Activated B cell treated with CpG ODN at 0.5 μM for 24 hours (primary cell): ENCODE results near the gene MAP3K20. TPM values are rescaled to one million over a fixed set of nuclear protein-coding genes. Genes with fewer than 3 reads are reported as not detected.

Experiments
- ATAC-seq: fragments of 200-7000 bp; cut with Tn5 transposase; one replicate; pipeline ENCODE4 v1.10.0; 2021; ENCODE audit warnings: low read depth, mild to moderate bottlenecking, moderate library complexity
- CTCF ChIA-PET: fragments of 350-600 bp; sonication (Branson Sonifier 250); formaldehyde crosslinking; loops from one replicate; lab custom pipeline; 2021; ENCODE audit warnings: antibody characterized with exemption; lab: Charles Lee
- POLR2A ChIA-PET: fragments of 350-600 bp; sonication (Branson Sonifier 250); formaldehyde crosslinking; loops from one replicate; lab custom pipeline; 2021; ENCODE audit warnings: antibody characterized with exemption; lab: Charles Lee
- DNase-seq: peaks from one replicate; pipeline ENCODE4 v3.0.0; 2022
- H3K27ac Mint-ChIP-seq: one replicate; pipeline ENCODE4 v1.8.0; 2020; ENCODE audit warnings: mixed read lengths
- H3K27me3 Mint-ChIP-seq: one replicate; pipeline ENCODE4 v1.8.0; 2021; ENCODE audit warnings: mixed read lengths
- H3K36me3 Mint-ChIP-seq: one replicate; pipeline ENCODE4 v1.8.0; 2021; ENCODE audit warnings: low read depth, mixed read lengths
- H3K4me1 Mint-ChIP-seq: one replicate; pipeline ENCODE4 v1.8.0; 2021; ENCODE audit warnings: mixed read lengths
- H3K4me3 Mint-ChIP-seq: one replicate; pipeline ENCODE4 v1.8.0; 2020; ENCODE audit warnings: mild to moderate bottlenecking, mixed read lengths
- H3K9me3 Mint-ChIP-seq: one replicate; pipeline ENCODE4 v1.8.0; 2020; ENCODE audit warnings: mixed read lengths
- intact Hi-C: fragments of 100-400 bp; cut with micrococcal nuclease; formaldehyde crosslinking; loops from one replicate; pipeline ENCODE4 v1.15.1; 2024
- total RNA-seq: library from RNA; stranded (reverse); gene quantifications from 2 replicates; pipeline ENCODE4 v1.2.3, GENCODE V29; 2022
- TF ChIP-seq, protein P1 (sequence below): fragments of 200-600 bp; IDR thresholded peaks from one replicate; pipeline ENCODE4 v1.8.0; 2022; ENCODE audit warnings: antibody characterized with exemption, mild to moderate bottlenecking

MAP3K20 gene
- total RNA-seq, 1 donor from 2014 or later, result 8.7 TPM

DNA sequence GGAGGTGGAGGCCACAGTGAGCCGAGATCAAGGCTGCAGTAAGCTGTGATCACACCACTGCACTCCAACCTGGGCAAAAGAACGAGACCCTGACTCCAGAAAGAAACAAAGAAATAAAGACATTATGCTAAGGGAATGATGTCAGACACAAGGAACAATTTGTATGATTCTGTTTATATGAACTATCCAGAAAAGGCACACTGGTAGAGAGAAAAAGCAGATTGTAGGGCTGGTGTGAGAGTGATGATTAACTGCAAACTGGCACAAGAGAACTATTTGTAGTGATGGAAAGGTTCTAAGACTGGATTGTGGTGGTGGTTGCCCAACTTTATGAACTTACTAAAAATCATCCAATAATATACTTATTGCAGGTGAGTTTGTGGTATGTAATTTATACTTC lies 106.3 kb downstream of the MAP3K20 start:
- CTCF ChIA-PET, result no interaction called here

DNA sequence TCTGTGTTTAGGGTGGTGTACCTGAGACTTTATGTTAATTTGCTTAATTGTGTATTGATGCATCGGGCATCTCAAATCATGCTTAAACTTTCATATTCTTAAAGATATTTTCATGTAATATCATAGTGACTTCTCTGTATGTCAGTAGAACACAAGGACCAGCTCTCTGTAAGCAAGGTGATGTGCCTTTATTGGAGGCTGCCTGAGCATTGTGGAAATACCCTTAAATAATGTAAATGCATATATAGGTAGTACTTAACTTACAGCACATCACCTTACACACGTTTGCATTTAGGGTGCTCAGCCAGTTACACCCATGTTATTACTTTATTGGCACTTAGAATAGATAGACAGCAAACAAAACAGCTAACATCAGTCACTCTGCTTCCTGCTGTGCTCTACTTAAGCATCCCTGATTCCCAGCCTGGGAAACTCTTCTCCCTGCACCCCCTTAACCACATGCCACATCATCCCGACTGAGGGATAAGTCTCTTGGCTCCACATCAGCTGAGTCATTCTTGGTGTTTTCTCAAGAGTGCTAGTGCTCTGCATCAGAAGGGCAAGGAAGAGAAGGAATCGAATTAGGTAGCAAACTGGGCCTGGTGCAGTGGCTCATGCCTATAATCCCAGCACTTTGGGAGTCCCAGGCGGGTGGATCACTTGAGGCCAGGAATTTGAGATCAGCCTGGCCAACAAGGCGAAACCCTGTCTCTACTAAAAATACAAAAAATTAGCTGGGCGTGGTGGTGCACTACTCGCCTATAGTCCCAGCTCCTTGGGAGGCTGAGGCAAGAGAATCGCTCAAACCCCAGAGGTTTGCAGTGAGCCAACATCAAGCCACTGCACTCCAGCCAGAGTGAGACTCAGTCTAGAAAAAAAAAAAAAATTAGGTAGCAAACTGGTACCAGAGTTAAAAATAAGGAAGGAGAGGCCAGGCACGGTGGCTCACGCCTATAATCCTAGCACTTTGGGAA lies 108.7 kb downstream of the MAP3K20 start:
- POLR2A ChIA-PET, result interaction anchor here (0.5 kb wide), 1 partner anchor 903 kb away, joined by 3 read pairs; no protein-coding TSS in a partner anchor
- no peak overlapping the region for H3K27ac Mint-ChIP-seq

More for the DNA sequence above, 106.3 kb downstream of the MAP3K20 start:
- H3K9me3 Mint-ChIP-seq, result peaks cover 4% of the 10 kb centered on the region
- ATAC-seq (no peak), DNase-seq (no peak)
- no peaks in the 10 kb centered on the region for H3K27me3 Mint-ChIP-seq
- H3K27ac Mint-ChIP-seq, result no peak overlapping the region
- H3K4me3 Mint-ChIP-seq, result no peak overlapping the region
- no peaks in the 10 kb centered on the region for H3K36me3 Mint-ChIP-seq
- TF ChIP-seq, protein P1, sequence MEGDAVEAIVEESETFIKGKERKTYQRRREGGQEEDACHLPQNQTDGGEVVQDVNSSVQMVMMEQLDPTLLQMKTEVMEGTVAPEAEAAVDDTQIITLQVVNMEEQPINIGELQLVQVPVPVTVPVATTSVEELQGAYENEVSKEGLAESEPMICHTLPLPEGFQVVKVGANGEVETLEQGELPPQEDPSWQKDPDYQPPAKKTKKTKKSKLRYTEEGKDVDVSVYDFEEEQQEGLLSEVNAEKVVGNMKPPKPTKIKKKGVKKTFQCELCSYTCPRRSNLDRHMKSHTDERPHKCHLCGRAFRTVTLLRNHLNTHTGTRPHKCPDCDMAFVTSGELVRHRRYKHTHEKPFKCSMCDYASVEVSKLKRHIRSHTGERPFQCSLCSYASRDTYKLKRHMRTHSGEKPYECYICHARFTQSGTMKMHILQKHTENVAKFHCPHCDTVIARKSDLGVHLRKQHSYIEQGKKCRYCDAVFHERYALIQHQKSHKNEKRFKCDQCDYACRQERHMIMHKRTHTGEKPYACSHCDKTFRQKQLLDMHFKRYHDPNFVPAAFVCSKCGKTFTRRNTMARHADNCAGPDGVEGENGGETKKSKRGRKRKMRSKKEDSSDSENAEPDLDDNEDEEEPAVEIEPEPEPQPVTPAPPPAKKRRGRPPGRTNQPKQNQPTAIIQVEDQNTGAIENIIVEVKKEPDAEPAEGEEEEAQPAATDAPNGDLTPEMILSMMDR, result no peak
- H3K4me1 Mint-ChIP-seq, result no peaks in the 10 kb centered on the region
- POLR2A ChIA-PET, result interaction anchor here (0.6 kb wide), 1 partner anchor 984 kb away, joined by 6 read pairs; no protein-coding TSS in a partner anchor
- intact Hi-C loops, result no loop called here

DNA sequence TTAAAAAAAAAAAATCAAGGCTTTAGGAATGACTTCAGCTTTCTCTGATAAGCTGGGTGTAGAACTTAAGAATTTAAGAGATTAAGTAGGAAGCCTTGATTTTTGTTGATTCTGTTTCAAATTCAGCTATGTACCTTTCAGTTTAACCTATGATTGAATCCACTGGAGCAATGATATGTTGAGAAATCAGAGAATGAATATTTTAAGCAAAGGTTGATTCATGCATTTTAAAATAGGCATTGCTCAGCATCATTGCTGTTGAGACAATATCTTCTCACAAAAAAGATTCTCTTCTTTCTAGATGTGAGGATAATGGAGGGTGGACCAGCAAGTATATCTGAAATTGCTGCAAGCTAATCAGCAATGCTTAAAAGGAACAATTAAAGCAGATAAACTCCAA lies 109.8 kb downstream of the MAP3K20 start:
- peaks cover 4% of the 10 kb centered on the region for H3K9me3 Mint-ChIP-seq
- H3K4me1 Mint-ChIP-seq, result no peaks in the 10 kb centered on the region
- intact Hi-C loops, result no loop called here
- TF ChIP-seq, protein P1, result no peak
- no peak overlapping the region for H3K27ac Mint-ChIP-seq
- ChIA-PET POLR2A (no interaction called here), CTCF (no interaction called here)
- DNase-seq, result no peak
- H3K4me3 Mint-ChIP-seq, result no peak overlapping the region
- no peaks in the 10 kb centered on the region for H3K27me3 Mint-ChIP-seq
- H3K36me3 Mint-ChIP-seq, result no peaks in the 10 kb centered on the region
- ATAC-seq, result no peak

More for the DNA sequence above, 108.7 kb downstream of the MAP3K20 start:
- Mint-ChIP-seq H3K4me3 (no peak overlapping the region), H3K4me1 (no peaks in the 10 kb centered on the region), H3K9me3 (peaks cover 4% of the 10 kb centered on the region), H3K27me3 (no peaks in the 10 kb centered on the region), H3K36me3 (no peaks in the 10 kb centered on the region)
- CTCF ChIA-PET, result no interaction called here
- no peak for DNase-seq
- TF ChIP-seq, protein P1, result no peak
- no peak for ATAC-seq
- intact Hi-C loops, result no loop called here

DNA sequence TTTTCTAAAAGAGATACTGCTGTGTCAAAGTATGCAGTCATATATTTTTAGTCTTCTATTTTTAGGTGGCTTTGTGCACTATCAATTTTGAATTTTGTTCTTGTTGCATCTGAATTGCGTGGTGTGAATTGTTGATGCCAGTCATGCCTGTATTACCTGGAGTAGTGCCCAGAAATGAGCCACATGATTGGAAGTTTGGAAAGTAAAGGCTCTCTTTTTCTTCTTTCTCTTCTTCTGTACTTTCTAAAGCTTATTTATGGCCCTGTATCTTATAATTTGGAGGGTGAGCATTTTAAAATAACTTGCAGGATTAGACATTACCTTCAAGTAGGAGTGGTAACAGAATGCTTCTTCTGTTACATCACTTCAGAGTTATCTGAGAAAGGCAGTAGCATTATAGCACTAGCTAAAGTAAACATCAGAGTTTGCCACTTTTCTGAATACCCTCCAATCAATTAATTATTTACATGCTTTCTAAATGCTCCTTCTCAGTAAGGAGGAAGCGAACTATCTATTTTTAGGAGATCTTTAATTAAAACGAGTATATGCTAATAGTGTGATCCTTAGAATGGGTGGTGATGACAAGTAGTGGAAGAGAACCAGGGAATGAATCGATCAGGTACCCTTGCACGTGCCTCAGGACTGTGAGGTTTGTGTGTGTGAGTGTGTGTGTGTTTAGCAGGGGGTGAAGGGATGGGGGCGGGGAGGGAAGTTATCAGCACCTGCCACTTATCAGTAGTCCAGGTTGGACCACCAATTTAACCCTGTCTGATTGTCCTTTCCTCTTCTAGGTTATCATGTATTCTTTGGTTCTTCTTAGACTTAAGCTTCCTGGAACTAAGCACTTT lies 112.5 kb downstream of the MAP3K20 start:
- CTCF ChIA-PET, result no interaction called here

More for the DNA sequence above, 112.5 kb downstream of the MAP3K20 start:
- no peak overlapping the region for H3K4me3 Mint-ChIP-seq
- TF ChIP-seq, protein P1, result no peak
- H3K9me3 Mint-ChIP-seq, result no peaks in the 10 kb centered on the region
- H3K4me1 Mint-ChIP-seq, result no peaks in the 10 kb centered on the region
- POLR2A ChIA-PET, result no interaction called here
- no peak for ATAC-seq
- intact Hi-C loops, result no loop called here
- H3K36me3 Mint-ChIP-seq, result peaks cover 5% of the 10 kb centered on the region
- H3K27me3 Mint-ChIP-seq, result no peaks in the 10 kb centered on the region
- no peak overlapping the region for H3K27ac Mint-ChIP-seq
- no peak for DNase-seq
